GM12801 (cell line): ENCODE data around the gene VPS41.

Experiments used
- CTCF ChIP-seq: IDR thresholded peaks from one replicate; pipeline ENCODE4 v1.5.1; 2011; ENCODE audit warnings: control low read depth; ENCODE audit not compliant: insufficient read length; ENCODE audit errors: extremely low read depth

The VPS41 gene

GRCh38 chr7:38685851-38686250 lies 223.1 kb downstream of the VPS41 start:
- TF ChIP-seq CTCF = no peak

DNA sequence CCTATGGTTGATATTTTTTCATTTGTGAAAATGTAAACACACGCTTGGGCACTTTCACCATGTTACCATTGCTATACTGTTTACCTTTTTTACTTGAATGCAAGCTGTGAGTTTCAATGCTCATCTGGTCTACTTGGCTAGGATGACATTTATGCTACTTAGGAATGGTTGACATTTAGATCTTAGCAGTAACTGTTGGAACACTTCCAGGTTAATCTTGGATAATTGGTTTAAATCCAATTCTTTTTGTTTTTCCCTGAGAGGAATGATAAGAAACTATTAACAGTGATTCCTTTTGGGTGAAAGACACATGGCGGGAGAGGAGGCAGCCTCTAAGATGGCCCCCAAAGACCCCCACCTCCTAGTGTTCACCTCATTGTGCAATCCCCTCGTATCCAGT lies 226.4 kb downstream of the VPS41 start:
- no peak for TF ChIP-seq CTCF

GRCh38 chr7:38681882-38682281 lies 227.1 kb downstream of the VPS41 start:
- no peak for TF ChIP-seq CTCF

- TF ChIP-seq CTCF = no peak
Measured at GRCh38 chr7:38679419-38679818, 229.6 kb downstream of the VPS41 start.

DNA sequence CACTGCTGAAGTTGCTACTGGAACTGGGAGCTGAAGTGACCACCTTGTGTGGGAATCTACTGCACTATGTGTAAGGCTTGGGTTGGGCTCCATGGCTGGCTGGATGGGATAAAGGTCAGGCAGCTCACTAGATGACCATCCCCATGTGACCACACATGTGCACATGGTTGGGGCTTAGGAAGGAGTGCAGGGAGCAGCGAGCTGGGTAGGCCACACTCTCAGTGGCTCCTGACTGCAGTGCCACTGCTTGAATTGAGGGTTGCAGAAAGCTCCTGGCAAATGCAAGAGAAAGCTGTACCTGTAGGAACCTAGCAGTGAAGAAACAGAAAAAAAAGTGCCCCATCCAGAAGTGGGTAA lies 230.3 kb downstream of the VPS41 start:
- TF ChIP-seq CTCF = no peak

DNA sequence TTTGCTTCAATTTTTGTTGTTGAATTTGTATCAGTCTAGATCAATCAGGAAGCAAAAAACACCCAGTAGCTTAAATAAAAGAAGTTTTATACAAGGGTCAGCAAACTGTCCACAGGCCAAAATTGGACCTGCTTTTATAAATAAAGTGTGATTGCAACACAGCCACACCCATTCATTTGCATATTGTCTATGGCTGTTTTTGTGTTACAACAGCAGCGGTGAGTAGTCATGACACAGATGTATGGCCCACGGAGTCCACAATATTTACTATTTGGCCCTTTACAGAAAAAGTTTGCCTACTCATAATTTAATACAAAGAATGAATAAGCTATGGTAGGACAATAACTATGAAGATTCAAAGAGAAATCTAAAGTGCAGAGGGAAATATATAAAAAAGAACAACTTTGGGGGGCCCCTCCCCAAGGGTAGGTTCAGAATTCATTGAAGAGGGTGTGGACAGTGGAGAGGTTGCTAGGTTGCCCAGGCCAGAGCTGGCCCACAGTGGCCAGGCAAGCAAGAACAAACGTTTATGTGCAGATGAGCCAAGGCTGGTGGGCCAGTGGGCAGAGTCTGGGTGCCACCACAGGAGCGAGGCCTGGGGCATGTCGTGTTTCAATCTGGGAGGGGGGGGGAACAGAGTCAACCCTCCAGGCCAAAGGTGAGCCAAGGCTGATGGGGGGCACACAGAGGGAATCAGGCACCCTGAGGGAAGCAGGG lies 230.9 kb downstream of the VPS41 start:
- TF ChIP-seq CTCF = no peak

DNA sequence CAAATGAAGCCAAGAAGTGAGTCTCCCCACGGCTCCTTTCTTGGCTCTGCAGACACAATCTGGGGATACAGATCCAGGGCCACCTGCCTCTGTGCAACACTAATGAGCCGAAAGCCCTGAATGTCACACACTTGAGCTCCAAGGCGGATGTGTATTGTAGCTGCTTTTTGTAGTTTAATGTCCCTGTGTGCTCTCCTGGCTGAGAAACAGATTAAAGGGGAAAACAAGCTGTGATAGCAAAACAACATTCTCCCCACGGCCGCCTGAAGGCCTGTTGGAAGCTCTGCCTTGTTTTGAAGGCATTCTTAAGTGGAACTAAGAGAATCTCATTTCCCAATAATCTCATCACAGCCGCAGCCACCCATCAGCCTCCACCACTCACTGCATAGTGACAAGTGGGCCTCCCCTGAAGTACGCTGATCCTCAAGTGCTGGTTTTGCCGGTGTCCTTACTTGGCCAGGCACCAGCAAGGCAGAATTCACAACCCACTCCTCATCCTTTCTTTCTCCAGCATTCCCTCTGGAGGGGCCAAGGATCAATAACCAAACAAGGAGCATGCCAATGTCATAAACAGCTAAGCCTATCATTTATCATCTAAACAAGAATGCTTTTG lies 233.4 kb downstream of the VPS41 start:
- TF ChIP-seq CTCF = no peak
